ENCODE results near the gene SOCS1.

- TF ChIP-seq CTCF (IDR thresholded peaks at IDR 0.05; ENCODE audit: low read length), result peak; percentile 65
- no peak for TF ChIP-seq EZH2 (optimal IDR thresholded peaks at IDR 0.05; ENCODE audit: low read depth, low read length)
Observed at GRCh38 chr16:11218604-11218962, 37.4 kb downstream of the SOCS1 start.

Data from MM.1S (cell line).